ENCODE results near the gene RSBN1. TPM values are rescaled to one million over a fixed set of nuclear protein-coding genes. Genes with fewer than 3 reads are reported as not detected.
A peak's percentile ranks its signal among the peaks of the same experiment; 100 is the strongest.

Gene RSBN1
- total RNA-seq, 1 experiment from 2014 or later: 9.9 TPM

DNA sequence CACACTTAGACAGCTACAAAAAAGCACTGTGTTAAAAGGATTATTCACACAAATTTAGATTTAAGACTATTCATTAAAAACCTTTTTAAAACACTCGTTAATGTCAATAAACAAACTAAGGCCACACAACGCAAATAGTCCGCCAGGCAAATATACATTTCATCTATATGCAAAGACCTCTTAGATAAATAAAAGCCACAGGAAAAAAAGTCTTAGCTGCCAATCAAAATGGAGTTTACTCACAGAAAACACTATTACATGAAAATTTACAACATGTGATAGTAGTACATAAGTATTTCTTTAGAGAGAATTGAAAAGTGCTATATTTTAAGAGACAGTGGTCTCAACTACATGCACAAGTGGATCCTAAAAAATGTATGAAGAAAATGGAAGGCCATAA is 50.3 kb downstream of the RSBN1 start:
- Mint-ChIP-seq H3K9me3 (ENCODE audit: low read depth, unreplicated experiment) (no peaks in the 10 kb centered on the region), H3K4me1 (ENCODE audit: low read depth, unreplicated experiment) (no peaks in the 10 kb centered on the region), H3K4me3 (ENCODE audit: low read depth, unreplicated experiment) (no peak overlapping the region), H3K27ac (ENCODE audit: unreplicated experiment) (no peak overlapping the region), H3K36me3 (ENCODE audit: insufficient read depth, unreplicated experiment) (peaks cover 25% of the 10 kb centered on the region), H3K27me3 (ENCODE audit: unreplicated experiment) (no peaks in the 10 kb centered on the region)
- no TSS peak for BruUV-seq (replicated peaks)
- intact Hi-C loops (cut with micrococcal nuclease; ENCODE audit: unreplicated experiment): no loop called here
- CTCF ChIA-PET: no interaction called here
- DNase-seq: no peak
- TF ChIP-seq, protein P1, sequence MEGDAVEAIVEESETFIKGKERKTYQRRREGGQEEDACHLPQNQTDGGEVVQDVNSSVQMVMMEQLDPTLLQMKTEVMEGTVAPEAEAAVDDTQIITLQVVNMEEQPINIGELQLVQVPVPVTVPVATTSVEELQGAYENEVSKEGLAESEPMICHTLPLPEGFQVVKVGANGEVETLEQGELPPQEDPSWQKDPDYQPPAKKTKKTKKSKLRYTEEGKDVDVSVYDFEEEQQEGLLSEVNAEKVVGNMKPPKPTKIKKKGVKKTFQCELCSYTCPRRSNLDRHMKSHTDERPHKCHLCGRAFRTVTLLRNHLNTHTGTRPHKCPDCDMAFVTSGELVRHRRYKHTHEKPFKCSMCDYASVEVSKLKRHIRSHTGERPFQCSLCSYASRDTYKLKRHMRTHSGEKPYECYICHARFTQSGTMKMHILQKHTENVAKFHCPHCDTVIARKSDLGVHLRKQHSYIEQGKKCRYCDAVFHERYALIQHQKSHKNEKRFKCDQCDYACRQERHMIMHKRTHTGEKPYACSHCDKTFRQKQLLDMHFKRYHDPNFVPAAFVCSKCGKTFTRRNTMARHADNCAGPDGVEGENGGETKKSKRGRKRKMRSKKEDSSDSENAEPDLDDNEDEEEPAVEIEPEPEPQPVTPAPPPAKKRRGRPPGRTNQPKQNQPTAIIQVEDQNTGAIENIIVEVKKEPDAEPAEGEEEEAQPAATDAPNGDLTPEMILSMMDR (IDR thresholded peaks at IDR 0.05; ENCODE audit: unreplicated experiment): no peak

GRCh38 chr1:113760102-113761080 is 51.9 kb downstream of the RSBN1 start:
- Mint-ChIP-seq H3K27me3 (ENCODE audit: unreplicated experiment) (no peaks in the 10 kb centered on the region), H3K36me3 (ENCODE audit: insufficient read depth, unreplicated experiment) (peaks cover 25% of the 10 kb centered on the region), H3K4me1 (ENCODE audit: low read depth, unreplicated experiment) (no peaks in the 10 kb centered on the region), H3K27ac (ENCODE audit: unreplicated experiment) (peak overlapping the region; percentile 35), H3K4me3 (ENCODE audit: low read depth, unreplicated experiment) (peak overlapping the region; percentile 71), H3K9me3 (ENCODE audit: low read depth, unreplicated experiment) (no peaks in the 10 kb centered on the region)
- CTCF ChIA-PET: interaction anchor here (0.7 to 1.2 kb wide), 3 partner anchors 52 to 211 kb away, joined by 3 to 9 read pairs (median 4); partner anchors contain the start of gene RSBN1
- intact Hi-C loops (cut with micrococcal nuclease; ENCODE audit: unreplicated experiment): no loop called here
- no peak for DNase-seq
- TF ChIP-seq, protein P1 (IDR thresholded peaks at IDR 0.05; ENCODE audit: unreplicated experiment): no peak
- no TSS peak for BruUV-seq (replicated peaks)

- peak within 1 kb of the TSS; percentile 35 for H3K27ac Mint-ChIP-seq (ENCODE audit: unreplicated experiment)
- DNase-seq: peak; percentile 72
- no peaks in the 10 kb centered on the region for H3K27me3 Mint-ChIP-seq (ENCODE audit: unreplicated experiment)
- TF ChIP-seq, protein P1 (IDR thresholded peaks at IDR 0.05; ENCODE audit: unreplicated experiment): no peak
- H3K4me1 Mint-ChIP-seq (ENCODE audit: low read depth, unreplicated experiment): no peaks in the 10 kb centered on the region
- CTCF ChIA-PET: interaction anchor here (0.7 to 1.2 kb wide), 3 partner anchors 53 to 212 kb away, joined by 3 to 9 read pairs (median 4); partner anchors contain the start of gene RSBN1
- peak within 1 kb of the TSS; percentile 71 for H3K4me3 Mint-ChIP-seq (ENCODE audit: low read depth, unreplicated experiment)
- intact Hi-C loops (cut with micrococcal nuclease; ENCODE audit: unreplicated experiment): no loop called here
- peaks cover 25% of the 10 kb centered on the region for H3K36me3 Mint-ChIP-seq (ENCODE audit: insufficient read depth, unreplicated experiment)
- TSS peak; percentile 63 for BruUV-seq (replicated peaks)
- no peaks in the 10 kb centered on the region for H3K9me3 Mint-ChIP-seq (ENCODE audit: low read depth, unreplicated experiment)
Measured at GRCh38 chr1:113759333-113760101, 52.8 kb downstream of the RSBN1 start, which contains the start of gene PHTF1. Gene PHTF1 (minus strand): TSS chr1:113759486. CDS start chr1:113758703, 783 bp downstream.

DNA sequence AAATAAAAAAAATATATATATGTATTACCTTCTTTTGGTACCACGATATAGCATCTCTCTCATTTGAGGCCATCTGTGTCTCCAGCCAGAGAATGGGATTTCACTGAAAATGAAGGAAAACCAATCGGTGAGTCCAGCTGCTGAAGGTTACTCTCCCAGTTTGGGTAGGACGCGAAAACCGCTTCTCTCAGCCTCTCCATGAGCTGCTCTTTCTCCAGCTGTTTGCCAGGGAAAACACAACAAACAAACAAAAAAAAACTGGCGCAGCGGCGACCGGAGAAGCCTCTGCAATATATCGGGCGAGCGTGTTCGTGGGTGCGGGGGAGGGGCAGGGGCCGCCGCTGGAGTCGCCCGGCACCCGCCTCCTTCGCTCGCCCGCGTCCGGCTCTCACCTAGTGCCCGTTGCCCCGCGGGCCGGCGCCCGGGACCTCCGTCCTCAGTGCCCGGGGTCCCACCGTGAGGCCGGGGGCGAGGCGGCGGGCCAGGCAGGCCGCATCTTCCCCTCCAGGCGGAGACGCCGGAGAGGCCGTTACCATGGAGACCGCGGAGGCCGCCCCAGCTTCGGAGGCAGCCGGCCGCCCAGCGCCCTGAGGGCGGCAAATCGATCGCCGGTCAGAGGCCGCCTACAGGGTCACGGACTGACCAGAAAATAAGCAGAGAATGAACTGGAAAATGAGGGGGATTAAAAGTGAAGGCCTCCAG is 53.5 kb downstream of the RSBN1 start:
- Mint-ChIP-seq H3K36me3 (ENCODE audit: insufficient read depth, unreplicated experiment) (peaks cover 25% of the 10 kb centered on the region), H3K27ac (ENCODE audit: unreplicated experiment) (peak overlapping the region; percentile 35), H3K4me1 (ENCODE audit: low read depth, unreplicated experiment) (no peaks in the 10 kb centered on the region), H3K9me3 (ENCODE audit: low read depth, unreplicated experiment) (no peaks in the 10 kb centered on the region), H3K4me3 (ENCODE audit: low read depth, unreplicated experiment) (peak overlapping the region; percentile 71), H3K27me3 (ENCODE audit: unreplicated experiment) (no peaks in the 10 kb centered on the region)
- TF ChIP-seq, protein P1 (IDR thresholded peaks at IDR 0.05; ENCODE audit: unreplicated experiment): no peak
- intact Hi-C loops (cut with micrococcal nuclease; ENCODE audit: unreplicated experiment): no loop called here
- peak; percentile 61 for DNase-seq
- CTCF ChIA-PET: interaction anchor here (0.6 to 0.7 kb wide), 5 partner anchors 620 to 1015 kb away, joined by 3 to 5 read pairs (median 4); no protein-coding TSS in a partner anchor
- BruUV-seq (replicated peaks): no TSS peak
